GM12878 (cell line): ENCODE results near the gene SLC17A7. TPM values are rescaled to one million over a fixed set of nuclear protein-coding genes. Genes with fewer than 3 reads are reported as not detected.

Source experiments
- ATAC-seq: fragments of 200-7000 bp; cut with Tn5 transposase; 3 replicates; pipeline ENCODE4 v1.9.1; 2020; ENCODE audit warnings: mild to moderate bottlenecking, moderate library complexity
- BruUV-seq: library from RNA; stranded (reverse); fragments of 400-500 nt; replicated peaks from 2 replicates; lab custom pipeline; 2021; lab: Mats Ljungman, UMichigan
- CTCF ChIA-PET: fragments of 300-600 bp; sonication (Branson Sonifier 250); formaldehyde crosslinking; extraction: SDS; loops from one replicate; lab custom pipeline; 2021; ENCODE audit warnings: inconsistent platforms; lab: Yijun Ruan, JAX
- POLR2A ChIA-PET: fragments of 350-600 bp; formaldehyde crosslinking; extraction: SDS; loops from one replicate; lab custom pipeline; 2021; ENCODE audit warnings: inconsistent platforms; lab: Charles Lee
- RAD21 ChIA-PET: fragments of 300-600 bp; sonication (Branson Sonifier 250); formaldehyde crosslinking; loops from one replicate; lab custom pipeline; 2023; ENCODE audit warnings: antibody characterized with exemption; ENCODE audit not compliant: unreplicated experiment; lab: Charles Lee
- SMC1A ChIA-PET: fragments of 300-600 bp; sonication (Branson Sonifier 250); formaldehyde crosslinking; loops from one replicate; lab custom pipeline; 2023; ENCODE audit not compliant: unreplicated experiment, uncharacterized antibody; lab: Charles Lee
- DNase-seq: peaks from one replicate; pipeline ENCODE4 v3.0.0-alpha.2; 2011; ENCODE audit warnings: low read depth, low spot score
- FAIRE-seq: peaks from 3 replicates; lab custom pipeline; 2011; peaks lifted over from hg19 to GRCh38; lab: Jason Lieb, UNC
- H2AFZ ChIP-seq: 2 replicates; pipeline ENCODE4 v1.6.0; 2011; ENCODE audit warnings: low read depth, low read length, control low read depth; ENCODE audit not compliant: control insufficient read depth
- H3K27ac ChIP-seq: 2 replicates; pipeline ENCODE4 v1.5.1; 2011; ENCODE audit warnings: control low read depth; ENCODE audit not compliant: control insufficient read depth, insufficient read depth
- H3K27me3 ChIP-seq, 2 experiments: replicated peaks in 1 of 2; 2 replicates each; pipeline versions ENCODE4 v1.6.0 to v1.6.1; 2011; ENCODE audit warnings: low read length in 1 of 2; ENCODE audit not compliant: control insufficient read depth in 2 of 2, insufficient read depth in 2 of 2
- H3K36me3 ChIP-seq, 2 experiments: 2 replicates each; pipeline ENCODE4 v1.5.1; 2011; ENCODE audit warnings: low read length in 1 of 2; ENCODE audit not compliant: control insufficient read depth in 2 of 2, insufficient read depth in 2 of 2
- H3K4me1 ChIP-seq: 2 replicates; pipeline ENCODE4 v1.6.1; 2011; ENCODE audit warnings: mild to moderate bottlenecking, low read length, moderate library complexity, mixed read lengths; ENCODE audit not compliant: control insufficient read depth, insufficient read depth
- H3K4me2 ChIP-seq: 2 replicates; pipeline ENCODE4 v1.6.0; 2011; ENCODE audit warnings: control low read depth; ENCODE audit not compliant: control insufficient read depth, insufficient read depth
- H3K4me3 ChIP-seq: fragments of 200-600 bp; sonication (generic); 2 replicates; pipeline ENCODE4 v1.5.1; 2016
- H3K79me2 ChIP-seq: 2 replicates; pipeline ENCODE4 v1.6.0; 2011; ENCODE audit warnings: low read length; ENCODE audit not compliant: control insufficient read depth, insufficient read depth
- H3K9ac ChIP-seq: 2 replicates; pipeline ENCODE4 v1.8.0; 2011; ENCODE audit warnings: low read length, control low read depth, mixed read lengths; ENCODE audit not compliant: control insufficient read depth, insufficient read depth
- H3K9me3 ChIP-seq: replicated peaks from 3 replicates; pipeline ENCODE4 v1.5.1; 2011; ENCODE audit warnings: mild to moderate bottlenecking, low read length; ENCODE audit not compliant: control insufficient read depth, insufficient read depth
- H4K20me1 ChIP-seq: 2 replicates; pipeline ENCODE4 v1.6.0; 2011; ENCODE audit not compliant: control insufficient read depth, insufficient read depth
- BMI1 ChIP-seq: fragments of 450-650 bp; IDR thresholded peaks from 2 replicates; pipeline ENCODE4 v1.6.1; 2016; ENCODE audit warnings: mild to moderate bottlenecking, moderate library complexity, borderline replicate concordance
- JUNB ChIP-seq: IDR thresholded peaks from 2 replicates; pipeline ENCODE4 v1.6.1; 2016; ENCODE audit warnings: antibody characterized with exemption, mild to moderate bottlenecking
- MTA2 ChIP-seq: fragments of 450-650 bp; IDR thresholded peaks from 2 replicates; pipeline ENCODE4 v1.6.1; 2016; ENCODE audit warnings: low read depth, mild to moderate bottlenecking, moderate library complexity
- SPI1 ChIP-seq: IDR thresholded peaks from 2 replicates; pipeline ENCODE4 v1.6.1; 2011; ENCODE audit warnings: low read depth, mild to moderate bottlenecking, low read length, moderate library complexity, borderline replicate concordance; ENCODE audit not compliant: insufficient read depth
- SUZ12 ChIP-seq: fragments of 200-600 bp; sonication (generic); IDR thresholded peaks from one replicate; pipeline ENCODE4 v1.6.1; 2018; ENCODE audit warnings: antibody characterized with exemption, mild to moderate bottlenecking; ENCODE audit not compliant: unreplicated experiment
- TARDBP ChIP-seq: IDR thresholded peaks from 2 replicates; pipeline ENCODE4 v1.6.1; 2016; ENCODE audit warnings: borderline replicate concordance
- WGBS: methylation state at CpG from one replicate; pipeline ENCODE4 v1.1.6; 2016; ENCODE audit warnings: low lambda C conversion rate; ENCODE audit not compliant: insufficient replicate concordance, insufficient coverage; ENCODE audit errors: missing lambda C conversion rate; 5-methylcytosine and 5-hydroxymethylcytosine counted together
- in situ Hi-C: fragments of 300-500 bp; cut with MboI; formaldehyde crosslinking; loops from 9 replicates; pipeline ENCODE4 v1.14.3; 2018; ENCODE audit warnings: mixed read lengths
- intact Hi-C: fragments of 100-400 bp; cut with micrococcal nuclease; formaldehyde crosslinking; loops from one replicate; pipeline ENCODE4 v1.14.2; 2022; ENCODE audit not compliant: unreplicated experiment
- polyA plus RNA-seq, 11 experiments: library from polyadenylated mRNA; depleted of rRNA in 4 of 11; unstranded in 6 of 11; stranded (reverse) in 5 of 11; fragments of >200 nt; fragmentation: Nextera tagmentation in 4 of 11; fragmentation: Illumina TruSeq in 1 of 11; extraction: Ambion mirVana in 4 of 11; extraction: Trizol in 1 of 11; gene quantifications; 1 replicate in 1 of 11; 2 replicates in 10 of 11; pipeline versions ENCODE4 v1.2.1 to v1.2.3, GENCODE V29; 2011 to 2016; ENCODE audit warnings: inconsistent platforms in 2 of 11, missing spikeins in 2 of 11, low read depth in 1 of 11
- total RNA-seq, 4 experiments: library from RNA; depleted of rRNA in 3 of 4; stranded (reverse); fragments of >200 nt in 3 of 4; fragmentation: Illumina TruSeq in 1 of 4; extraction: Trizol in 1 of 4; gene quantifications; 2 replicates each; pipeline versions ENCODE4 v1.2.1 to v1.2.3, GENCODE V29; 2013 to 2021
- TF ChIP-seq, protein P1 (sequence below): fragments of 450-650 bp; conservative IDR thresholded peaks from 2 replicates; pipeline ENCODE4 v1.6.1; 2017; ENCODE audit warnings: mild to moderate bottlenecking, moderate library complexity

Gene SLC17A7
- total and polyA plus RNA-seq, 10 of the 15 experiments (the other 5 are each of a cell fraction or from before 2014, with no cell fraction given), result 0.03 to 0.24 (median 0.06) TPM; not detected in 6

- TF ChIP-seq, protein P1, sequence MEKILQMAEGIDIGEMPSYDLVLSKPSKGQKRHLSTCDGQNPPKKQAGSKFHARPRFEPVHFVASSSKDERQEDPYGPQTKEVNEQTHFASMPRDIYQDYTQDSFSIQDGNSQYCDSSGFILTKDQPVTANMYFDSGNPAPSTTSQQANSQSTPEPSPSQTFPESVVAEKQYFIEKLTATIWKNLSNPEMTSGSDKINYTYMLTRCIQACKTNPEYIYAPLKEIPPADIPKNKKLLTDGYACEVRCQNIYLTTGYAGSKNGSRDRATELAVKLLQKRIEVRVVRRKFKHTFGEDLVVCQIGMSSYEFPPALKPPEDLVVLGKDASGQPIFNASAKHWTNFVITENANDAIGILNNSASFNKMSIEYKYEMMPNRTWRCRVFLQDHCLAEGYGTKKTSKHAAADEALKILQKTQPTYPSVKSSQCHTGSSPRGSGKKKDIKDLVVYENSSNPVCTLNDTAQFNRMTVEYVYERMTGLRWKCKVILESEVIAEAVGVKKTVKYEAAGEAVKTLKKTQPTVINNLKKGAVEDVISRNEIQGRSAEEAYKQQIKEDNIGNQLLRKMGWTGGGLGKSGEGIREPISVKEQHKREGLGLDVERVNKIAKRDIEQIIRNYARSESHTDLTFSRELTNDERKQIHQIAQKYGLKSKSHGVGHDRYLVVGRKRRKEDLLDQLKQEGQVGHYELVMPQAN, result no peak
- no peak for TF ChIP-seq BMI1
- TF ChIP-seq, all 136 proteins: peak for 1
Measured at GRCh38 chr19:49423985-49424303, 17.4 kb downstream of the SLC17A7 start (continued).

DNA sequence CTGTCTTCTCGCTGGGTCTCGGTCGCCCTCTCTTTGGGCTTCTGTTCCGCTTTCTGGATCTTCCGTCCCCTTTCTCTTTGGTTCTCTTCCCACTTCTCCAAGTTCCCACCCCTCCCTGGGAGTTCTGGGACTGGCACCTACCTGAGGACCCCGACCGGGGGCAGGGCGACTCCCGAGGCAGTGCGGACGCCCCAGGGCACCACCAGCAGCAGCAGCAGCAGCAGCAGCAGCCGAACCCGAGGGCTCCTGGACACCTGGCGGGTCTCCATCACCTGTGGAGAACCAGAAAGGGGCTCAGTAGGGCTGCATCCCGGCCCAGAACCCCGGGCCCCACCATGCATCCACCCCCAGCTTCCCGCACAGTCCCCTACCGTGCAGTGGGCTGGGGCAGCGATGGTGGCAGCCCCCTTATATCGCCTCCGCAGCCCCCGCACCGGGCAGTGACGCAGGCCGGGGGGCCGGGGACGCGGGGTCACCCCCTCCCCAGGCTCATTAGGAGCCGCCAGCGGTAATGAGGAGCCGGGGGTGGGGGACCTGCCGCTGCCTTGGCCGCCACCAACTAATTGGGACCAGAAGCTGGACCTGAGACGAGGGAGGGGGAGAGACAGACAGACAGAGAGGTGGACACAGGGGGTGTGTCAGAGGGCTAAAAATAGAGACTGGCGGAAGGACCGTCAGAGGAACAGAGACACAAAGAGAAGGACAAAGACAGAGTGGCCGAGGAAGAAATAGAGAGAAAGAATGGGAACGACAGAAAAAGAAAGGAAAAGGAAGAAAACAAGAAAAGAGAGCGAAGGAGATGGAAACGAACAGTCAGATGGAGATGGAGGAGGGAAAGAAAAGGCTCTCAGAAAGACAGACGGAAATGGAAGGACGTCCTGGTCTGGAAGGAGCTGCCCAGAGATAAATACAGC, 18.0 kb downstream of the SLC17A7 start, which contains the start of gene PTH2:
Gene PTH2 (minus strand): TSS at position 371 of the 914 bp plus-strand sequence. CDS start 102 bp downstream, at position 269.
- Histone ChIP-seq H3K27ac (no peak within 1 kb of the TSS), H3K27me3 (peaks cover 23 to 52% of the 10 kb centered on the region in 2 experiments), H3K9ac (no peak within 1 kb of the TSS), H3K79me2 (no peaks in the 10 kb centered on the region), H4K20me1 (no peaks in the 10 kb centered on the region), H3K4me1 (peaks cover 4% of the 10 kb centered on the region), H3K4me3 (no peak within 1 kb of the TSS), H2AFZ (no peak within 1 kb of the TSS), H3K9me3 (no peaks in the 10 kb centered on the region), H3K36me3 (no peaks in the 10 kb centered on the region), H3K4me2 (no peak within 1 kb of the TSS)
- 13% methylated on average over 38 of the region's 42 CpGs for WGBS
- no TSS peak for BruUV-seq
- ChIA-PET RAD21 (interaction anchor here (1.0 kb wide), 1 partner anchor 8 kb away, joined by 3 read pairs; no protein-coding TSS in a partner anchor), CTCF (interaction anchor here (0.6 to 0.8 kb wide), 3 partner anchors 32 to 249 kb away, joined by 3 to 5 read pairs (median 3); no protein-coding TSS in a partner anchor), SMC1A (interaction anchor here (0.8 to 1.7 kb wide), 3 partner anchors 8 to 32 kb away, joined by 3 to 4 read pairs (median 4); no protein-coding TSS in a partner anchor), POLR2A (no interaction called here)
- intact Hi-C loops, result no loop called here
- ATAC-seq, result peak; percentile 17; the same call in 1 of the 3 replicates
- FAIRE-seq, result no peak
- in situ Hi-C loops, result no loop called here
- TF ChIP-seq JUNB, result no peak
- TF ChIP-seq MTA2, result no peak
- TF ChIP-seq TARDBP, result no peak
- peak; percentile 81 for TF ChIP-seq SUZ12
- peak; percentile 13; the same call in 1 of the 2 replicates for TF ChIP-seq SPI1
- DNase-seq, result no peak
